HG03060 (cell line): ENCODE data around the gene TBX18.

Experiments used
- ATAC-seq: cut with Tn5 transposase; IDR thresholded peaks from one replicate; pipeline ENCODE4 v1.9.1; 2021; ENCODE audit warnings: low read depth, moderate number of reproducible peaks; ENCODE audit not compliant: unreplicated experiment

The TBX18 gene

GRCh38 chr6:84752118-84752850 is 12.1 kb downstream of the TBX18 start:
- no peak for ATAC-seq

GRCh38 chr6:84749181-84749580 is 15.2 kb downstream of the TBX18 start:
- ATAC-seq = no peak

DNA sequence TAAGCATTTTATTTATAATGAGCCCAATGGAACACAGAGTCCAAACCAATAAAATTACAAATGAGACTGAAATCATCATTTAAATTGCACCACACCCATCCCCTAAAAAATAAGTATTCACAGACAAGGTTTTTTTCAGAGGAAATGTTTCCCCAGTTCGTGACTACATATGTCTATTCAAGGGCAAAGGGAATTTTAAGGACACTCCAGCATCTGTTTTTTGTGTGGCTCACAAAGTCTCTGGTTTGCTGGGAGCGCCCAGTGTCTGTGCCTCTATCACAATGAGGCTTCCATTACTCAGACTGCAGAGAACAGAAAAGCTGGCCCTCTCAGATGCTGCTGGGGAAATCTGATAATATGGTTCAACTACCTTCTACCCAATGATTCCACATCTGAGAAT is 16.0 kb downstream of the TBX18 start:
- no peak for ATAC-seq

- no peak for ATAC-seq
Measured at GRCh38 chr6:84743616-84744015, 20.8 kb downstream of the TBX18 start.

GRCh38 chr6:84740385-84740784 is 24.0 kb downstream of the TBX18 start:
- no peak for ATAC-seq

GRCh38 chr6:84739866-84740208 is 24.6 kb downstream of the TBX18 start:
- ATAC-seq = no peak

DNA sequence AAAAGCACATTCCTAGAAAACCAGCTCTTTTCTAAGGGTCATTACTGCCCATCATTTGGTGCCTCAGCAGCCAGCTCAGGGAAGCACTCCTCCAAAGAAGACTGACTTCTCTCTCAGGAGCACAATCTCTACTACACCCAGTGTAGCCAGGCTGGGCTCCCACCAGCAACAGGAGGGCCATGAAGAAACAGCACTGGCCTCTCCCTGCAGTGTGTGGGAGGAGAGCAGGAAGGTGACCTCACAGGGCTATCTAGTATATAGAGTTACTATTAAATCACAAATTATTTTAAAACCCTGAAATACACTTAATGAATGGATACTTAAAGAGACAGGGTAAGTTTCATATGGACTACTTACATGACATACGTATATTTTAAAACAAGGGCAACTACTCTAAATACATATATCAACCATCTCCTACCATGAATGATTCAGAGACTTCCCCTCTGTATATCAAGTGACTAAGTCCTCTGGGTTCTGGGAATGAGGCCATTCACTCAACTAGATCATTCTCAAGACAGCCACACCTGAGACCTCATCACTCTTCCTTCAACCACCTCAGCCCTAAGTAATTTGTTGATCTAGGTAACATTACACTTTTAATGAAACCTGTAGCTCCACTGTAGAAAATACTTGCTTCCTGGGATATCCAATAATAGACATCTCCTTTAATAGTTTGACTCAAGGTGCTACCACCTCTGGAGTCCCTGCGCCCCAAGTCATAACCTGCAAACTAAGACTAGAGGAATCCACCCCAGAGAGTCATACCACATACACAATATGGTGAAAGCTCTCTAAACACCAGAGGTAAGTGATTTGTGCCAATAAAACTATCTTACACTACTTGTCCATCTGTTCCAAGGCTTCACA is 25.2 kb downstream of the TBX18 start:
- no peak for ATAC-seq

DNA sequence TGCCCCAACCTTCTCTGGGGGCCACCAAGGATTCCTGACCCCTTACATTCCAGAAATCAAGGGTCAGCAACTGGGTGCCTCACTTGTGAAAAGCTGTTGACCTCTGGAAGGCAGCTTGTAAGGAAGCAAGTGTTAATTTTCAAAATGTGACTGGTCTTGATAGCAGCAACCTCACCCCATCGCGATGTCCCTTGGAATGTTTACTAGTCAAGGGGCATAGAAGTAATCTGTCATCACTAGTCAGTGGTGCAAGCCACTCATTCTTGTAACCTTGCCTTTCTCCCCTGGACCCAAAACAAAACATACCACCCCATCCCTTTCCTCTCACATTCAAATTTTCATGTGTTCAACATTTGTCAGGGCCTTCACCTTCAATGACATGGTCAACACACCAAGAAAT is 30.5 kb downstream of the TBX18 start:
- no peak for ATAC-seq

DNA sequence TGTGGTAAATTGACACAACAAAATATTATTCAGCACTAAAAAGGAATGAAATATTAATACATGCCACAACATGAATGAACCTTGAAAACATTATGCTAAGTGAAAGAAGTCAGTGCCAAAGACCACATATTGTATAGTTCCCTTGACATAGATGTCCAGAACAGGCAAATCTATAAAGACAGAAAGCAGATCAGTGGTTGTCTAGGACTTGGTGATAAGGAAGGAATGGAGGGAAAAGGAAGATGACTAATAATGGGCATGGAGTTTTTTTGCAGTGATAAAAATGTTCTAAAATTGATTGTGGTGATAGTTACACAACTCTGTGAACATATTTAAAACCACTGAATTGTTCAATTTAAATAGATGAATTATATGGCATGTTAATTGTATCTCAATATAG is 32.5 kb downstream of the TBX18 start:
- ATAC-seq = no peak

DNA sequence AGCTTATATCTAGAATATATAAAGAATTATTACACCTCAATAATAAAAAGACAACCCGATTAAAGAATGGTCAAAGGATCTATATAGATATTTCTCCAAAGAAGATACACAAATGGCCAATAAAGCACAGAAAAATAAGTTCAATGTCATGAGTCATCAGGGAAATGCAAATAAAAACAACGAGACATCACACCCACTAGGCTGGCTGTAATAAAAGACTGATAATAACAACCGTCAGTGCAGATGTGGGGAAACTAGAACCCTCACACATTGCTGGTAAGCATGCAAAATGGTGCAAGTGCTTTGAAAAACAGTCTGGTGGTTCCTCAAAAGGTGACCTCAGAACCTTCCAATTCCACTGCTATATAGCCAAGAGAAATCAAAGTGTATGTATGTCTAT is 33.0 kb downstream of the TBX18 start:
- ATAC-seq = no peak

DNA sequence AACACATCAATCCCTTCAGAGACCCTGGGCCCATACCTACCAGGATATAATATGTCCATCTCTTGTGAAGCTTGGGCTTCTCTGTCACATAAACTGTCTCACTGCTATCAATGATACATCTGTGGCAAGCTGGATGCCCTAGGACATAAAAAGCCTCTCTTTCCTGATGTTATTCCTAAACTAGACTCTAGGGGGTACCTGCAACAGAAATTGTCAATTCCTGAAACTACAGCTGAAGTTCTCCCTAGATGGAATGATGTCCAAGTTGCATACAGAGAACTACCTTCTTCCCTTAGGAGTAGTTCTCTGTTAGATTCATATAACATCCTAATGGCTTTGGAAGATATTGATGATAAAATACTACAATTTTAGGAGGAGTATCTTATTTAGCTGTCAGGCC is 35.8 kb downstream of the TBX18 start:
- no peak for ATAC-seq

DNA sequence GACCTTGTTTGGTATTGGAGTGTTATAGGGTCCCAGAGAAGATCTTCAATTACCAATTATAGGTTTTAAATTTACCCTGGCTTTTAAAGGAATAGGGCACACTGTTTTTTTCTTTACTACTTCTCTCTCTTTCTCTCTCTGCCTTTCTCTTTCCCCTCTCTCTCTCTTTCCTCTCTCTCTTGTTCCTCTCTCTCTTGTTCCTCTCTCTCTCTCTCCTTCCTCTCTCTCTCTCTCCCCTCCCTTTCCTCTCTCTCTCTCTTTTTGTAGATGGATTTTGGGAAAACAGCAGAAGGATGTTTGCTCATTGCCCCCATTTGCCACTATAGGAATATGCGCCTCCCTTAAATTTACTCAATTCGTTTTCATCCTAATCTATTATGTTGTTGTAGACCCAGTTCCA is 45.2 kb downstream of the TBX18 start:
- ATAC-seq = no peak

GRCh38 chr6:84718038-84718955 is 46.1 kb downstream of the TBX18 start:
- ATAC-seq = no peak

DNA sequence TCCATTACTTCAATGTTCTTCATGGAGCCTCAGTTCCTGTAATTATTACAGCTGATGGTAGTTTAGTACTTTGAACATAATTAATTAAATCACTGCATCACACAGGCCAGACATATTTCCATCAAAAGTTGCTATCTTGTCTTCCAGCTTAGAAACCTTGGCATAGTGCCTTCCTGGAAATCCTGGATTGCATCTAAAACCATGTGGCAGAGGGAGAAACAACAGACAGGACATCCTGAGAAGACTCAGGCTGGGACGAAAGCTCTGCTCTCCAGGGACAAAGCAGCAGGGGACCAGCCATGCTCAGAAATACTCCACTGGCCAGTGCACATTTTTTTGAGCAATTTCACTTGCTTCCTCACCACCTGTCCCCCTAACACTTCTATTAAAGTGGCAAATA is 55.3 kb downstream of the TBX18 start:
- no peak for ATAC-seq

DNA sequence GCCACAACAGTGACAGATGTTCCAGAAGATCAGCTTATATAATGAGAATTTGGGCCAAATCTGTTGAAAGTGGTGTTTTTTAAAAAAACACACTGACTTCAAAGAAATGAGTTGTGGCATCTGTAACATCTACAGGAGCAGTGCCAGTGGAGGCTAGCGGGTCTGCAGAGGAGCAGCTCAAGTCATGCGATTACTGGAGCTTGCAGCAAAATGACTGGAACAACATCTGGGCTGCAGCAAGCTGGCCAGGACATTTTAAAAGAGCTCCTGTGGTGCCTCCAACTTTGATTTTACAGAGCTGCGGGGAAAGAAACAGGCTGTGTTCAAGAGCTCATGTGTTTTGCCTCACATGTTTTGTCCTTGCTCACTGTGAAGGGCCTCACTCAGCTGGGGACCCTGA is 57.2 kb downstream of the TBX18 start:
- ATAC-seq = no peak

DNA sequence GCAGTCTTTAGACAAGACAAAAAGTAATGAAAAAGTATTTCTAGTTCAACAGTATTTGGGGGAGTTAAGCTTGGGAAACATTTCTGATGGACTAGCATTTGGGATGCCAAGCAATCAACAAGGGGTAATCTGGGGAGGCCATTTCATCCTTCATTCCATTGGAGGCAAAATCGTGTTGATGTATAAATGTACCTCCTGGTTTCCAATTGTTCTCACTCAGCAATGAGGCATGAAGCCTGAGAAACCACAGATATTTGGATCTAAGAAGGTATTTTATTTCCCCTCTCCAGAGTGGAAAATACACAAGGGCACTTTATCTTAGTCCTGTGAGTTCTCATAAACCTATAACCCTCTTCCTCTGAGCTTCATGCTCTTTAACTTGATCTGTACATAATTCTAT is 68.2 kb downstream of the TBX18 start:
- ATAC-seq = no peak

DNA sequence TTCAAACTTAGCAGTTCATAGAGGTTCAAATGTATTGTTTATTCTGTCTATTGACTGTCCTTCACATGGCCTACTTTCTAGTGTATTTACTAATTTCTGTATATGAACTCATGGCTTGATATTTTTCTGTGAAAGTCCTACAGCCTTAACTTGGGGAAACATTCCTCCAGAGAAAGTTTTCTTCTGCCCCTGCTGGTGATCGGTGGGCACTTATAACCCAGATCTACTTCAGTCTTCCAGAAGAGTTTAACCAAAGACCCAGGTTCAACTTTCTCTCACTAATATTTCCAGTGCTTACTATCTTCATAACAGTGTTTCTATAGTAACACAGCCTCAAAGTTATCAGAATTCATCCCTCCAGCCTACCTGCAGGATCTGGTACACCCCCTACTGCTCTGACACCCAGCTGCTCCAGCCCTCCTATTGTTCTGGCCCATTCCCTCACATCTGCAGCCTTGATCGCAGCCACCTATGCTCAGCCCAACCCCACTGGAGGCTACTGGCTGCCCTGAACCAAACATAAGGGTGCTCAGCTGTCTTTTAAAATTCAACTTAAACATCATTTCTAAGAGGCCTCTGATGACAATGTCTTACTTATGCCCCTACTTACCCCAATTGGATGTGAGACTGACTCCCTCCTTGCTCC is 72.3 kb downstream of the TBX18 start:
- no peak for ATAC-seq

GRCh38 chr6:84688141-84688873 is 76.1 kb downstream of the TBX18 start:
- ATAC-seq = no peak

GRCh38 chr6:84687431-84687830 is 77.0 kb downstream of the TBX18 start:
- ATAC-seq = no peak
